GM19238 (cell line): ENCODE measurements around the gene LRRC45.
A peak's percentile ranks its signal among the peaks of the same experiment; 100 is the strongest.

Experiments
- DNase-seq: peaks from one replicate; pipeline ENCODE4 v3.0.0; 2011; ENCODE audit warnings: low spot score; ENCODE audit not compliant: insufficient read length

Gene LRRC45

GRCh38 chr17:82018989-82019689 lies 4.0 kb upstream of the LRRC45 start:
- DNase-seq = no peak

GRCh38 chr17:82019690-82020571 lies 3.2 kb upstream of the LRRC45 start:
- peak; percentile 70 for DNase-seq

GRCh38 chr17:82020572-82021106 lies 2.5 kb upstream of the LRRC45 start:
- no peak for DNase-seq

GRCh38 chr17:82021107-82021899 lies 1.8 kb upstream of the LRRC45 start:
- peak; percentile 48 for DNase-seq

GRCh38 chr17:82021900-82022309 lies 1.2 kb upstream of the LRRC45 start:
- DNase-seq = no peak

GRCh38 chr17:82022310-82022980 lies 660 bp upstream of the LRRC45 start, which contains the start of gene CENPX:
Gene CENPX, minus strand, starts transcription at chr17:82022878. Its CDS starts 17 bp downstream, at chr17:82022861.
- no peak for DNase-seq

- peak; percentile 44 for DNase-seq
Measured at GRCh38 chr17:82023447-82024241, 539 bp downstream of the LRRC45 start.

GRCh38 chr17:82024859-82025258 lies 1.8 kb downstream of the LRRC45 start:
- no peak for DNase-seq

GRCh38 chr17:82025401-82026107 lies 2.4 kb downstream of the LRRC45 start:
- DNase-seq = no peak

GRCh38 chr17:82028246-82028645 lies 5.1 kb downstream of the LRRC45 start:
- DNase-seq = no peak

- DNase-seq = no peak
Measured at GRCh38 chr17:82028966-82029365, 5.9 kb downstream of the LRRC45 start.

- DNase-seq = no peak
Measured at GRCh38 chr17:82029391-82029790, 6.3 kb downstream of the LRRC45 start.

GRCh38 chr17:82029990-82030469 lies 6.9 kb downstream of the LRRC45 start:
- no peak for DNase-seq

GRCh38 chr17:82030470-82031302 lies 7.6 kb downstream of the LRRC45 start:
- peak; percentile 82 for DNase-seq

- DNase-seq = peak; percentile 60
Measured at GRCh38 chr17:82031303-82031884, 8.3 kb downstream of the LRRC45 start, which contains the start of gene RAC3. Gene RAC3, plus strand, starts transcription at chr17:82031678. Its CDS starts 84 bp downstream, at chr17:82031762.

GRCh38 chr17:82031885-82032627 lies 9.0 kb downstream of the LRRC45 start:
- DNase-seq = no peak
